B cell (primary cell): ENCODE measurements around the gene RMDN2. TPM values are rescaled to one million over a fixed set of nuclear protein-coding genes. Genes with fewer than 3 reads are reported as not detected.

Experiments used
- ATAC-seq: fragments of 200-7000 bp; cut with Tn5 transposase; one replicate; pipeline ENCODE4 v1.10.0; 2021; ENCODE audit warnings: low read depth, mild to moderate bottlenecking, moderate number of reproducible peaks, moderate library complexity
- CTCF ChIA-PET: fragments of 350-600 bp; sonication (Branson Sonifier 250); formaldehyde crosslinking; loops from one replicate; lab custom pipeline; 2021; ENCODE audit warnings: antibody characterized with exemption, inconsistent platforms; lab: Charles Lee
- POLR2A ChIA-PET: fragments of 350-600 bp; sonication (Branson Sonifier 250); formaldehyde crosslinking; loops from one replicate; lab custom pipeline; 2021; ENCODE audit warnings: antibody characterized with exemption; lab: Charles Lee
- DNase-seq: peaks from one replicate; pipeline ENCODE4 v3.0.0; 2013
- H2AFZ ChIP-seq: 2 replicates; pipeline ENCODE4 v1.6.1; 2012; ENCODE audit warnings: mild to moderate bottlenecking, low read depth, low read length; ENCODE audit not compliant: insufficient read depth, poor library complexity, severe bottlenecking
- H3K27ac ChIP-seq, 2 donors: 1 replicate in 1 of 2; 2 replicates in 1 of 2; pipeline ENCODE4 v1.5.1; 2012 to 2013; ENCODE audit warnings: low read length in 2 of 2, mild to moderate bottlenecking in 2 of 2, moderate library complexity in 1 of 2
- H3K27me3 ChIP-seq, 4 experiments: fragments of 200-600 bp in 1 of 4; sonication (generic) in 1 of 4; replicated peaks in 1 of 4; 1 replicate in 2 of 4; 2 replicates in 2 of 4; pipeline versions ENCODE4 v1.6.1 to v1.7.0; 2013 to 2016; ENCODE audit warnings: low read length in 3 of 4, mild to moderate bottlenecking in 2 of 4, mixed read lengths in 1 of 4, moderate library complexity in 1 of 4; ENCODE audit not compliant: insufficient read depth in 4 of 4, control insufficient read depth in 3 of 4; ENCODE audit errors: control extremely low read depth in 1 of 4
- H3K36me3 ChIP-seq, 2 experiments: replicated peaks in 1 of 2; 1 replicate in 1 of 2; 2 replicates in 1 of 2; pipeline versions ENCODE4 v1.6.1 to v1.7.1; 2013; ENCODE audit warnings: low read length in 1 of 2; ENCODE audit not compliant: insufficient read depth in 2 of 2, control insufficient read depth in 1 of 2; ENCODE audit errors: control extremely low read depth in 1 of 2, extremely low read depth in 1 of 2
- H3K4me1 ChIP-seq, 2 donors: fragments of 200-600 bp in 1 of 2; sonication (generic) in 1 of 2; 1 replicate in 1 of 2; 2 replicates in 1 of 2; pipeline versions ENCODE4 v1.5.1 to v1.6.1; 2013 to 2017; ENCODE audit warnings: low read length in 2 of 2; ENCODE audit not compliant: control insufficient read depth in 2 of 2, insufficient read depth in 2 of 2
- H3K4me2 ChIP-seq: replicated peaks from 2 replicates; pipeline ENCODE3; 2012; ENCODE audit warnings: mild to moderate bottlenecking, low read depth, low read length; ENCODE audit not compliant: poor library complexity, severe bottlenecking
- H3K4me3 ChIP-seq, 5 experiments: fragments of 200-600 bp in 1 of 5; sonication (generic) in 1 of 5; 1 replicate in 3 of 5; 2 replicates in 2 of 5; pipeline versions ENCODE4 v1.5.1 to v1.7.0; 2011 to 2016; ENCODE audit warnings: low read length in 4 of 5, mild to moderate bottlenecking in 4 of 5, low read depth in 2 of 5, control low read depth in 1 of 5, moderate library complexity in 1 of 5; ENCODE audit not compliant: insufficient read depth in 1 of 5; ENCODE audit errors: control extremely low read depth in 1 of 5, extremely low read depth in 1 of 5
- H3K79me2 ChIP-seq: fragments of 200-600 bp; sonication (generic); one replicate; pipeline ENCODE4 v1.6.0; 2016; ENCODE audit warnings: low read length; ENCODE audit not compliant: control insufficient read depth, insufficient read depth
- H3K9ac ChIP-seq: fragments of 200-600 bp; sonication (generic); 2 replicates; pipeline ENCODE4 v1.6.1; 2017; ENCODE audit warnings: mild to moderate bottlenecking, low read length, moderate library complexity
- H3K9me3 ChIP-seq, 3 donors: one replicate each; pipeline versions ENCODE4 v1.6.1 to v1.7.1; 2013; ENCODE audit warnings: low read length in 2 of 3; ENCODE audit not compliant: control insufficient read depth in 2 of 3, insufficient read depth in 1 of 3; ENCODE audit errors: control extremely low read depth in 1 of 3
- H4K20me1 ChIP-seq: 2 replicates; pipeline ENCODE4 v1.6.0; 2012; ENCODE audit warnings: mild to moderate bottlenecking, low read length; ENCODE audit not compliant: insufficient read depth, control insufficient read depth, poor library complexity, severe bottlenecking
- H3K27ac Mint-ChIP-seq: one replicate; pipeline ENCODE4 v1.8.0; 2021; ENCODE audit warnings: mixed read lengths
- H3K27me3 Mint-ChIP-seq: one replicate; pipeline ENCODE4 v1.8.0; 2021; ENCODE audit warnings: mixed read lengths
- H3K4me1 Mint-ChIP-seq: one replicate; pipeline ENCODE4 v1.8.0; 2021; ENCODE audit warnings: mixed read lengths
- H3K4me3 Mint-ChIP-seq: one replicate; pipeline ENCODE4 v1.8.0; 2021; ENCODE audit warnings: mixed read lengths
- H3K9me3 Mint-ChIP-seq: one replicate; pipeline ENCODE4 v1.8.0; 2022; ENCODE audit warnings: mixed read lengths; ENCODE audit not compliant: insufficient read depth
- CTCF ChIP-seq: fragments of 200-600 bp; IDR thresholded peaks from one replicate; pipeline ENCODE4 v1.8.0; 2022; ENCODE audit warnings: antibody characterized with exemption, mild to moderate bottlenecking
- EZH2 ChIP-seq: IDR thresholded peaks from 2 replicates; pipeline ENCODE4 v1.6.1; 2012; ENCODE audit warnings: borderline replicate concordance, low read depth, mild to moderate bottlenecking, moderate library complexity, low read length; ENCODE audit not compliant: insufficient read depth, poor library complexity, severe bottlenecking
- WGBS: methylation state at CpG from one replicate; pipeline ENCODE4 v1.1.5; 2013; ENCODE audit warnings: missing lambda C conversion rate; ENCODE audit not compliant: insufficient coverage; 5-methylcytosine and 5-hydroxymethylcytosine counted together
- intact Hi-C: fragments of 100-400 bp; cut with micrococcal nuclease; formaldehyde crosslinking; loops from one replicate; pipeline ENCODE4 v1.10.0; 2022
- polyA plus RNA-seq: library from polyadenylated mRNA; depleted of rRNA; stranded (reverse); fragments of >200 nt; gene quantifications from 2 replicates; pipeline ENCODE4 v1.2.3, GENCODE V29; 2012
- total RNA-seq, 2 donors: library from RNA; stranded (reverse); fragments of 120-200 nt in 1 of 2; gene quantifications; 1 replicate in 1 of 2; 2 replicates in 1 of 2; pipeline versions ENCODE4 v1.2.3 to v1.2.4, GENCODE V29; 2013 to 2022

Gene RMDN2
- total and polyA plus RNA-seq, 2 donors (not counting 1 experiment from before 2014, with no cell fraction given), result 6.4 to 6.6 TPM

GRCh38 chr2:37920570-37920969, 4.5 kb upstream of the RMDN2 start:
- Histone ChIP-seq H3K9ac (no peak overlapping the region), H2AFZ (no peak overlapping the region), H3K36me3 (no peaks in the 10 kb centered on the region), H3K79me2 (peaks cover 4% of the 10 kb centered on the region), H3K27ac (no peak overlapping the region), H3K9me3 (no peaks in the 10 kb centered on the region), H3K4me3 (no peak overlapping the region), H3K27me3 (peaks cover 0 to 4% (median 0%) of the 10 kb centered on the region in 4 experiments), H3K4me2 (no peak overlapping the region), H3K4me1 (peaks cover 6 to 12% of the 10 kb centered on the region in 2 donors), H4K20me1 (no peaks in the 10 kb centered on the region)
- WGBS, result no CpG with 5 or more reads among the region's 5 CpGs
- Mint-ChIP-seq H3K27ac (no peak overlapping the region), H3K27me3 (peaks cover 11% of the 10 kb centered on the region), H3K4me3 (no peak overlapping the region), H3K4me1 (peaks cover 11% of the 10 kb centered on the region), H3K9me3 (no peaks in the 10 kb centered on the region)
- ChIA-PET POLR2A (no interaction called here), CTCF (interaction anchor here (5.3 kb wide), 1 partner anchor 30 kb away, joined by 18 read pairs; no protein-coding TSS in a partner anchor)
- intact Hi-C loops, result loop anchor here (10.0 kb wide), 1 partner anchor 956 kb away; the partner anchor contains the start of gene STRN
- DNase-seq (no peak), ATAC-seq (no peak)
- TF ChIP-seq CTCF (no peak), EZH2 (no peak)

GRCh38 chr2:37921781-37922180, 3.3 kb upstream of the RMDN2 start:
- no peak for ATAC-seq
- Mint-ChIP-seq H3K4me3 (no peak overlapping the region), H3K4me1 (peaks cover 15% of the 10 kb centered on the region), H3K27me3 (peaks cover 11% of the 10 kb centered on the region), H3K9me3 (no peaks in the 10 kb centered on the region), H3K27ac (no peak overlapping the region)
- H3K4me2 ChIP-seq, result no peak overlapping the region
- H3K4me1 ChIP-seq, result peaks cover 6 to 15% of the 10 kb centered on the region in 2 donors
- no peak overlapping the region for H3K4me3 ChIP-seq
- H3K27me3 ChIP-seq, result peaks cover 0 to 4% (median 0%) of the 10 kb centered on the region in 4 experiments
- H2AFZ ChIP-seq, result no peak overlapping the region
- H4K20me1 ChIP-seq, result no peaks in the 10 kb centered on the region
- TF ChIP-seq EZH2 (no peak), CTCF (no peak)
- no peak overlapping the region for H3K27ac ChIP-seq
- no peaks in the 10 kb centered on the region for H3K36me3 ChIP-seq
- WGBS, result 75% methylated on average over 2 of the region's 5 CpGs
- no peak for DNase-seq
- intact Hi-C loops, result loop anchor here (10.0 kb wide), 1 partner anchor 957 kb away; the partner anchor contains the start of gene STRN
- H3K9ac ChIP-seq, result no peak overlapping the region
- POLR2A ChIA-PET, result interaction anchor here (0.6 to 1.7 kb wide), 2 partner anchors 10 to 649 kb away, joined by 3 to 12 read pairs; no protein-coding TSS in a partner anchor
- H3K9me3 ChIP-seq, result no peaks in the 10 kb centered on the region
- peaks cover 4% of the 10 kb centered on the region for H3K79me2 ChIP-seq
- CTCF ChIA-PET, result interaction anchor here (0.8 to 5.3 kb wide), 3 partner anchors 31 to 753 kb away, joined by 4 to 18 read pairs (median 4); no protein-coding TSS in a partner anchor
